ENCODE measurements around the gene POLR3B. TPM values are rescaled to one million over a fixed set of nuclear protein-coding genes. Genes with fewer than 3 reads are reported as not detected.

POLR3B gene
- total and polyA plus RNA-seq, 2 of the 13 experiments (the other 11 are each of a cell fraction or from before 2014, with no cell fraction given): 4.8 to 13.1 TPM

- TF ChIP-seq PREB (CRISPR knock-in tag; IDR thresholded peaks at IDR 0.05) (no peak), ASH2L (IDR thresholded peaks at IDR 0.05; ENCODE audit: insufficient read length, low read depth, low read length) (peak; percentile 96), HOXD1 (CRISPR knock-in tag; IDR thresholded peaks at IDR 0.05) (peak; percentile 78; the same call in 1 of the 2 replicates), JARID2 (CRISPR knock-in tag; IDR thresholded peaks at IDR 0.05; ENCODE audit: insufficient replicate concordance) (no peak), ZNF318 (CRISPR knock-in tag; IDR thresholded peaks at IDR 0.05) (peak; percentile 96; the same call in 1 of the 2 replicates), TCF7 (IDR thresholded peaks at IDR 0.05; ENCODE audit: low read depth) (no peak; the same call in 1 of the 2 replicates), ZHX2 (IDR thresholded peaks at IDR 0.05; ENCODE audit: low read depth) (peak; percentile 68), ZHX2 (CRISPR knock-in tag; IDR thresholded peaks at IDR 0.05; ENCODE audit: borderline replicate concordance) (peak; percentile 75; the same call in 1 of the 2 replicates), MYNN (CRISPR knock-in tag; IDR thresholded peaks at IDR 0.05; ENCODE audit: low read depth) (no peak), SIX4 (CRISPR knock-in tag; IDR thresholded peaks at IDR 0.05) (peak; percentile 42; the same call in 1 of the 2 replicates), ESRRA (CRISPR knock-in tag; IDR thresholded peaks at IDR 0.05; ENCODE audit: low read depth) (peak; percentile 83), ZBTB8A (CRISPR knock-in tag; IDR thresholded peaks at IDR 0.05; ENCODE audit: borderline replicate concordance, low read depth) (peak; percentile 54; the same call in 1 of the 2 replicates), ZMYM3 (CRISPR knock-in tag; IDR thresholded peaks at IDR 0.05) (no peak; the same call in none of the 2 replicates)
Measured at GRCh38 chr12:106357549-106358395, at the start of gene POLR3B (continued).
